HT-29 (cell line): ENCODE data around the gene DNAI7. TPM values are rescaled to one million over a fixed set of nuclear protein-coding genes. Genes with fewer than 3 reads are reported as not detected.

Experiments used
- DNase-seq: peaks from one replicate; pipeline ENCODE4 v3.0.0-alpha.2; 2015; ENCODE audit warnings: low spot score
- total RNA-seq: library from RNA; depleted of rRNA; stranded (reverse); fragments of >200 nt; shearing (Covaris generic); gene quantifications from 2 replicates; pipeline ENCODE4 v1.2.3, GENCODE V29; 2014

The DNAI7 gene
- total RNA-seq, 1 experiment from 2014 or later = not detected

DNA sequence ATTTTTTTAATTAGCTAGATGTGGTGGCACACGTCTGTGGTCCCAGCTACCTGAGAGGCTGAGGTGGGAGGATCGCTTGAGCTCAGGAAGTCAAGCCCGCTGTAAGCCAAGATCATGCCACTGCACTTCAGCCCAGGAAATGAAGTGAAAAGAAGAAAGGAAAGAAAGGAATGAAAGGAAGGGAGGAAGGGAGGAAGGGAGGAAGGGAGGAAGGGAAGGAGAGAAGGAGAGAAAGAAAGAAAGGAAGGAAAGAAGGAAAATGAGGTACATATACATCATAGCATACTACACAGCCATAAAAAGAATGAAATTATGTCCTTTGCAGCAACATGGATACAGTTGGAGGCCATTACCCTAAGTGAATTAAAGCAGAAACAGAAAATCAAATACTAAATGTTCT lies 12.2 kb downstream of the DNAI7 start:
- no peak for DNase-seq

- DNase-seq = no peak
These were observed 32.1 kb downstream of the DNAI7 start for GRCh38 chr12:25162866-25163265.

DNA sequence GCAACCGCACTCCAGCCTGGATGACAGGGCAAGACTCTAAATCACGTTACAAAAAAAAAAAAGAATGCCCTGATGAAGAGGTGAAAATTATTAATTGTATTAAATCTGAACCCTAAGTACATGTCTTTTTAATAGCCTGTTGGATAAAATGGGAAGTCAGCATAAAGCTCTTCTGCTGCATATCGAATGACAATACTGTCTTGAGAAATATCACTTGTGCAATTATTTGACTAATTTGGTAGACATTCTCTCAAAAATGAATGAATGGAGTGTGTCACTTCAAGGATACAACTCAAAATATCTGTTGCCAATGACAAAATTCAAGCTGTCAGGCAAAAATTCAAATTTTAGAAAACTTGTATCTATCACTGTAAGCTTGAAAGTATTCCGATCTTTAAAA lies 38.9 kb downstream of the DNAI7 start:
- no peak for DNase-seq

GRCh38 chr12:25155022-25155576 lies 39.9 kb downstream of the DNAI7 start:
- DNase-seq = peak; percentile 60

GRCh38 chr12:25152055-25152454 lies 42.9 kb downstream of the DNAI7 start:
- DNase-seq = no peak

DNA sequence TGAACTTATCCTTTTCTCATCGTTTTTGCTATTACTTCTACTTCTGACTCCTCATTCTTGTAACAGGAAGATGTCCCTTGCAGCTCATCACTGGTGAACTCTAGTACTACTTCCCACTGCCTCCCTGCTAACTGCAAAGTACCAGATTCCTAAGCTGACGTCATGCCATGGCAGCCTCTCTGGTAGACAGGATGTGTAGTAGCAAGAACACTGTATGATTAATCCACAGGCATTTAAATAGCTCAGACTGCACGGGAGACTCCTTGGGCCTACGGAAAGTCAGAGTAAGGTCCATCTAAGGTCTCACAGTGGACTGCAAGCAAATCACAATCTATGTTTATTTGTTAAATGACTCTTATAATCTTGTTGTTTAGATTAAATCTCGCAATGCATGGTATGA lies 43.5 kb downstream of the DNAI7 start:
- DNase-seq = no peak

GRCh38 chr12:25146686-25147085 lies 48.3 kb downstream of the DNAI7 start:
- DNase-seq = no peak

DNA sequence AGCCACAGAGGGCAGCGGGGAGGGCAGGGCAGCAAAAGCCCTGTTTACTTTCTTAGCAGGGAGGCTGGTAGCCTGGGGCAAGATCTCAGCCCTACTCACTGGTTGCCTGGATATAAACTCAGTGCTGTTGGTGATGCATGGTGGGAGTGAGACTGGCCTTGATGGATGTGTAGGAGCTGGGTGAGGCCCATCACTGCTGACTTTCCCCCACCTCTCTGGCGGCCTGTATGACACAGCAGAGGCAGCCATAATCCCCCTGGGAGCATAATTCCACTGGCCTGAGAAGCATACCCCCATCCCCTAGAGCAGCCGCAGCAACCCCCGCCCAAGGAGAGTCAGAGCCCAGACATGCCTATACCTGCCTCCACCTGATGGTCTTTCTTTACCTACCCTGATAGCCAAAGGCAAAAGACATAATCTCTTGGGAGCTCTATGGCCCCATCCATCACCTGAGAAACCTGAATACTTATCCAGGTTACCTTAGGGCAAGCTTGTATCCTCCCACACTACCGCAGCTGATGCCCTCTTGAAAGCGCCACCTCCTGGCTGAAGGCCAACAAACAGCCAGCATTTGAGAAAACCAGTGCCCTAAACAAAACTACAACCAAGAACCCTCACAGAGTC lies 59.3 kb downstream of the DNAI7 start:
- peak; percentile 47 for DNase-seq

GRCh38 chr12:25131270-25131669 lies 63.7 kb downstream of the DNAI7 start:
- no peak for DNase-seq

- peak; percentile 54 for DNase-seq
These were observed 64.2 kb downstream of the DNAI7 start for GRCh38 chr12:25130741-25131188.

DNA sequence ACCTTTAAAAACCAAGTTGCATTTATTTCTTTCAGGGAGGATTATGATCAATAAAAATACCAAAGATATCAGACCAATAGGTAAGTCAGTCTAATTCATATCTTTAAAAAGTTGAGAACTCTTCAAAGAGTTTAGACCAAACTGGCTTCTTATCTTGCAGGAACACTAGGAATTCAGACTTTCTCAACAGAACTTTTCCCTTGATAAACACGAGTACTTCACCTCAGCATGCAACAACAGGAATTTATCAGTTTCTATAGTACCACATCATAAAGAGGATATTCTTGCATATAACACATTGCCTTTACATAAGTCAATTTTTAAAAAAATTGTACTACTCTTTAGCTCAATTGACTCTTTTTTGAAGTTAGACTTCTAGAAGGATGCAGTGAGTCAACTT lies 68.2 kb downstream of the DNAI7 start:
- no peak for DNase-seq

GRCh38 chr12:25126101-25126500 lies 68.9 kb downstream of the DNAI7 start:
- no peak for DNase-seq

DNA sequence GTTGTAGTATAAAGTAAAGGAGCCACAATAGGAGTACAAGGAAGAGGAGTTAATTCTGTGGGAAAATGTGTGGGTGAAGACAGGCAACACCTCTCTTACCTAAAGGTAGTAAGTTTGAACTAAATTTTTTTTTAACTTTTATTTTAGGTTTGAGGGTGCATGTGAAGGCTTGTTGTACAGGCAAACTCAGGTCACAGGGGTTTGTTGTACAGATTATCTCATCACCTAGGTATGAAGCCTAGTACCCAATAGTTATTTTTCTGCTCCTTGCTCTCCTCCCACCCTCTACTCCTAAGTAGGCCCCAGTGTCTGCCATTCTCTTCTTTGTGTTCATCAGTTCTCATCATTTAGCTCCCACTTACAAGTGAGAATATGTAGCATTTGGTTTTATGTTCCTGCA lies 70.5 kb downstream of the DNAI7 start:
- DNase-seq = no peak

- DNase-seq = no peak
These were observed 71.8 kb downstream of the DNAI7 start for GRCh38 chr12:25123126-25123525.

DNA sequence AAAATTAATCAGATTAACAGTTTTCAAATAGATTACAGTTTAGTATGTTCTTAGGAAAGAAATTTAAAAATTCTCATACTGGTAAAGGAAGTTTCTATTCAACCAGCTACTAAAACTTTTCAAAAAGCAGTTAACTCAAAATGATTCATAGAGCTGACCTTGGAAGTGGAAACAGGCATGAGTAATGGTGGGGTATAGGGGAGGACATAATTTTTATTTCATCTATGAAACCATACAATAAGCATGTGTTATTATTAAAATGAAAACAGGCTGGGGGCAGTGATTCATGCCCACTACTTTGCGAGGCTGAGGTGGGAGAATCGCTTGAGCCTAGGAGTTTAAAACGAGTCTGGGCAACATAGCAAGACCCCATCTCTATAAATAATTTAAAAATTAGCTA lies 73.0 kb downstream of the DNAI7 start:
- no peak for DNase-seq

DNA sequence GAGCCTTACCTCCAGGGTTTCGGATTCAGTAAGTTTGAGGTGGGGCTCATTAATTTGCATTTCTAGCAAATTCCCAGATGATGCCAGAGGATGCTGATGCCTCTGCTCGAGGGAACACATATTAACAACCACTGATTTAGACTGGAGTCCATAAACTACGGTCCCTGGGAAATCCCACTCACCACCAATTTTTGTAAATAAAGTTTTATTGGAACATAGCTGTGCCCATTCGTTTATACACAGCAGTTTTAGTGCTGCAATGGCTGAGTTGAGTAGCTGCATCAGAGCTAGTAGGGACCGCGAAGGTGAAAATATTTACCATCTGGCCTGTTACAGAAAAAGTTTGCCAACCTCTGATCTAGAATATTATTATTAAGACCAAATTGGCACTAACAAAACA lies 73.8 kb downstream of the DNAI7 start:
- no peak for DNase-seq

GRCh38 chr12:25119020-25119419 lies 75.9 kb downstream of the DNAI7 start:
- DNase-seq = no peak

DNA sequence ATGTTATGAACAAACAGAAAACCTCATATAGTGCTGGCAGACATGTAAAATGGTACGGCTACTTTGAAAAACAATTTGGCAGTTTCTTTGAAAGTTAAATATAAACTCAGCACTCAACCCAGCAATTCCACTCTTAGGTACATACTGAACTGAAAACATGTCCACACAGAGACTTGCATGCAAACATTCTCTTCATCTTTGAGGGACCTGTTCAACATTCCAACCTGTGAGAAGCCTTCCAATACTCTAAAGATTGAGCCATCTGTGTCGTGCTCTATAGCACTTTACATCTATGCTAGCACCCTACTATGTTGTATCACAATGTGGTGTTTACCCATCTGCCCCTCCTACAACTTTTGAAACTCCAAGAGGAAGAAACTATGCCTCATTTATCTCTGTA lies 79.3 kb downstream of the DNAI7 start:
- no peak for DNase-seq

DNA sequence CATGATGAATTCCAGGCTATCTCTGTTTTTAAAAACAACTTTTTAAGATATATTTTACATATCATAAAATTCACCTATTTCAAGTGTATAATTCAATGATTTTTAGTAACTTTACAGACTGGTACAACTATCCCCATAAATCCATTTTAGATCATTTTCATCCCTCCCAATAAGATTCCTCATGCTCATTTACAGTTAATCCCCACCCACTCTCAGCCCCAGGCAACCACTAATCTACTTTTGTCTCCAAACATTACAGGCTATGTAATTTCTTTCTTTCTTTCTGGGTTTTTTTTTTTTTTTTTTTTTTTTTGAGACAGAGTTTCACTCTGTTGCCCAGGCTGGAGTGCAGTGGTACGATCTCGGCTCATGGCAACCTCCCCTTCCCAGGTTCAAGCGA lies 81.3 kb downstream of the DNAI7 start:
- DNase-seq = no peak

DNA sequence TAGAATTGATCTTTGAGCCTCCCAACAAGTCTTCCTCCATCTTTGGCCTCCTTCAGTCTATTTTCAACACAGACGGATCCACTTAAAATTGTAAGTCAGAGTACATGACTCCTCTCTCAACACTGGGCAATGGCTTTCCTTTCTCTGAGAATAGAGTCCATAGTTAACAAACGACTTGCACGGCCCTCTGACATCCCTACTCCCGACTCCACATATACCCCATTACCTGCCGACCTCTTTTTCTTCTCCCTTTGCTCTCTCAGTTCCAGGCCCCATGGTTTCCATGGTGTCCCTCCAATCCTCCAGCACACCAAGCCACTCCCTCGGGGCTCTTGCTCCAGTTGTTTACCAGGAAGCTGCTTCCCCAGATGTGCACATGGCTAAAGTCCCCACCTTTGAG lies 84.7 kb downstream of the DNAI7 start:
- no peak for DNase-seq

- no peak for DNase-seq
These were observed 87.0 kb downstream of the DNAI7 start for GRCh38 chr12:25107920-25108319.

DNA sequence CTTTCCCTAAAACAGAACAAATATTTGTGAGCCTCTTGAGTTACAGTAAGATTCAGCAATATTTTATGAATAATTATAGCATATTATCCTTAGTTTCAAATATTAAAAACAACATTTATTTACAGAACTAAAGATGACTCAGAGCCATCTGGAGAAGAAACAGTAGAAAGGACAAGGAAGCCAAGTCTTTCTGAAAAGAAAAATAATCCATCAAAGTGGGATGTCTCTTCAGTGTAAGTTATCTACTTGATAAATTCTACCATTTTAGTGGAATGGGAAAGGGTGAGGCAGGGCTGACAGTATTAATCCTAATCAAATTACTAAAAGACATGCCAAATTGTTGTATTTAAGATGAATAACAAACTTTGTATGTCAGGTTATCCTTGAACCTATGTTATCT lies 88.1 kb downstream of the DNAI7 start:
- DNase-seq = no peak

- DNase-seq = no peak
These were observed 92.6 kb downstream of the DNAI7 start for GRCh38 chr12:25102402-25102801.

- DNase-seq = no peak
These were observed 93.9 kb downstream of the DNAI7 start for GRCh38 chr12:25101092-25101445.
